ENCODE measurements around the gene OAF. TPM values are rescaled to one million over a fixed set of nuclear protein-coding genes. Genes with fewer than 3 reads are reported as not detected.

OAF gene
- total and polyA plus RNA-seq, 2 donors = 4.9 to 5.3 TPM

- H3K4me1 ChIP-seq (ENCODE audit: control insufficient read depth in 2 of 2, insufficient read depth in 2 of 2, low read length in 2 of 2) = peaks cover 0 to 9% of the 10 kb centered on the region in 2 donors
- 98% methylated on average over 1 of the region's 1 CpG for WGBS
- H3K27me3 ChIP-seq (ENCODE audit: control insufficient read depth in 2 of 2, insufficient read depth in 1 of 2, low read length in 1 of 2) = peaks cover 0 to 3% of the 10 kb centered on the region in 2 donors
- H3K36me3 ChIP-seq (ENCODE audit: control insufficient read depth in 2 of 2, insufficient read depth in 2 of 2, low read length in 1 of 2) = no peaks in the 10 kb centered on the region
- H3K9me3 ChIP-seq (ENCODE audit: control insufficient read depth in 2 of 2, insufficient read depth in 1 of 2, low read length in 1 of 2) = no peaks in the 10 kb centered on the region
- no peak overlapping the region for H3K27ac ChIP-seq (ENCODE audit: low read depth in 1 of 2, low read length in 1 of 2)
- DNase-seq (ENCODE audit: low read depth in 6 of 9, low spot score in 9 of 9) = no peak
- H3K4me3 ChIP-seq (ENCODE audit: low read length in 2 of 2) = no peak overlapping the region
Measured at GRCh38 chr11:120221115-120221752, 10.4 kb downstream of the OAF start.

GRCh38 chr11:120222916-120223315 lies 12.1 kb downstream of the OAF start:
- Histone ChIP-seq H3K4me3 (ENCODE audit: low read length in 2 of 2) (no peak overlapping the region), H3K27me3 (ENCODE audit: control insufficient read depth in 2 of 2, insufficient read depth in 1 of 2, low read length in 1 of 2) (peaks cover 0 to 3% of the 10 kb centered on the region in 2 donors), H3K27ac (ENCODE audit: low read depth in 1 of 2, low read length in 1 of 2) (no peak overlapping the region), H3K4me1 (ENCODE audit: control insufficient read depth in 2 of 2, insufficient read depth in 2 of 2, low read length in 2 of 2) (peaks cover 0 to 9% of the 10 kb centered on the region in 2 donors), H3K36me3 (ENCODE audit: control insufficient read depth in 2 of 2, insufficient read depth in 2 of 2, low read length in 1 of 2) (no peaks in the 10 kb centered on the region), H3K9me3 (ENCODE audit: control insufficient read depth in 2 of 2, insufficient read depth in 1 of 2, low read length in 1 of 2) (no peaks in the 10 kb centered on the region)
- WGBS = 86% methylated on average over 8 of the region's 8 CpGs
- no peak for DNase-seq (ENCODE audit: low read depth in 6 of 9, low spot score in 9 of 9)

- Histone ChIP-seq H3K4me1 (ENCODE audit: control insufficient read depth in 2 of 2, insufficient read depth in 2 of 2, low read length in 2 of 2) (peaks cover 0 to 6% of the 10 kb centered on the region in 2 donors), H3K36me3 (ENCODE audit: control insufficient read depth in 2 of 2, insufficient read depth in 2 of 2, low read length in 1 of 2) (no peaks in the 10 kb centered on the region), H3K9me3 (ENCODE audit: control insufficient read depth in 2 of 2, insufficient read depth in 1 of 2, low read length in 1 of 2) (no peaks in the 10 kb centered on the region), H3K27me3 (ENCODE audit: control insufficient read depth in 2 of 2, insufficient read depth in 1 of 2, low read length in 1 of 2) (peaks cover 0 to 3% of the 10 kb centered on the region in 2 donors), H3K27ac (ENCODE audit: low read depth in 1 of 2, low read length in 1 of 2) (no peak overlapping the region), H3K4me3 (ENCODE audit: low read length in 2 of 2) (no peak overlapping the region)
- WGBS = 26% methylated on average over 1 of the region's 1 CpG
- no peak for DNase-seq (ENCODE audit: low read depth in 6 of 9, low spot score in 9 of 9)
Measured at GRCh38 chr11:120223793-120224192, 13.0 kb downstream of the OAF start.

GRCh38 chr11:120224361-120224760 lies 13.5 kb downstream of the OAF start:
- Histone ChIP-seq H3K36me3 (ENCODE audit: control insufficient read depth in 2 of 2, insufficient read depth in 2 of 2, low read length in 1 of 2) (no peaks in the 10 kb centered on the region), H3K27me3 (ENCODE audit: control insufficient read depth in 2 of 2, insufficient read depth in 1 of 2, low read length in 1 of 2) (peaks cover 0 to 3% of the 10 kb centered on the region in 2 donors), H3K4me3 (ENCODE audit: low read length in 2 of 2) (no peak overlapping the region), H3K27ac (ENCODE audit: low read depth in 1 of 2, low read length in 1 of 2) (no peak overlapping the region), H3K9me3 (ENCODE audit: control insufficient read depth in 2 of 2, insufficient read depth in 1 of 2, low read length in 1 of 2) (no peaks in the 10 kb centered on the region), H3K4me1 (ENCODE audit: control insufficient read depth in 2 of 2, insufficient read depth in 2 of 2, low read length in 2 of 2) (peaks cover 0 to 6% of the 10 kb centered on the region in 2 donors)
- 58% methylated on average over 6 of the region's 6 CpGs for WGBS
- DNase-seq (ENCODE audit: low read depth in 6 of 9, low spot score in 9 of 9) = no peak

- DNase-seq (ENCODE audit: low read depth in 6 of 9, low spot score in 9 of 9) = peak in 1 of 9 donors; percentile 13
- Histone ChIP-seq H3K4me1 (ENCODE audit: control insufficient read depth in 2 of 2, insufficient read depth in 2 of 2, low read length in 2 of 2) (peaks cover 0 to 6% of the 10 kb centered on the region in 2 donors), H3K27me3 (ENCODE audit: control insufficient read depth in 2 of 2, insufficient read depth in 1 of 2, low read length in 1 of 2) (peaks cover 0 to 3% of the 10 kb centered on the region in 2 donors), H3K4me3 (ENCODE audit: low read length in 2 of 2) (no peak overlapping the region), H3K36me3 (ENCODE audit: control insufficient read depth in 2 of 2, insufficient read depth in 2 of 2, low read length in 1 of 2) (no peaks in the 10 kb centered on the region), H3K27ac (ENCODE audit: low read depth in 1 of 2, low read length in 1 of 2) (no peak overlapping the region), H3K9me3 (ENCODE audit: control insufficient read depth in 2 of 2, insufficient read depth in 1 of 2, low read length in 1 of 2) (no peaks in the 10 kb centered on the region)
- 51% methylated on average over 22 of the region's 22 CpGs for WGBS
Measured at GRCh38 chr11:120224972-120225909, 14.4 kb downstream of the OAF start.

- H3K36me3 ChIP-seq (ENCODE audit: control insufficient read depth in 2 of 2, insufficient read depth in 2 of 2, low read length in 1 of 2) = no peaks in the 10 kb centered on the region
- H3K27ac ChIP-seq (ENCODE audit: low read depth in 1 of 2, low read length in 1 of 2) = no peak overlapping the region
- no peak for DNase-seq (ENCODE audit: low read depth in 6 of 9, low spot score in 9 of 9)
- H3K9me3 ChIP-seq (ENCODE audit: control insufficient read depth in 2 of 2, insufficient read depth in 1 of 2, low read length in 1 of 2) = no peaks in the 10 kb centered on the region
- H3K4me3 ChIP-seq (ENCODE audit: low read length in 2 of 2) = no peak overlapping the region
- H3K4me1 ChIP-seq (ENCODE audit: control insufficient read depth in 2 of 2, insufficient read depth in 2 of 2, low read length in 2 of 2) = peaks cover 0 to 6% of the 10 kb centered on the region in 2 donors
- H3K27me3 ChIP-seq (ENCODE audit: control insufficient read depth in 2 of 2, insufficient read depth in 1 of 2, low read length in 1 of 2) = peaks cover 0 to 3% of the 10 kb centered on the region in 2 donors
- WGBS = 90% methylated on average over 5 of the region's 5 CpGs
Measured at GRCh38 chr11:120226242-120226641, 15.4 kb downstream of the OAF start.

- Histone ChIP-seq H3K36me3 (ENCODE audit: control insufficient read depth in 2 of 2, insufficient read depth in 2 of 2, low read length in 1 of 2) (no peaks in the 10 kb centered on the region), H3K27ac (ENCODE audit: low read depth in 1 of 2, low read length in 1 of 2) (no peak overlapping the region), H3K9me3 (ENCODE audit: control insufficient read depth in 2 of 2, insufficient read depth in 1 of 2, low read length in 1 of 2) (no peaks in the 10 kb centered on the region), H3K4me1 (ENCODE audit: control insufficient read depth in 2 of 2, insufficient read depth in 2 of 2, low read length in 2 of 2) (peaks cover 0 to 6% of the 10 kb centered on the region in 2 donors), H3K4me3 (ENCODE audit: low read length in 2 of 2) (no peak overlapping the region), H3K27me3 (ENCODE audit: control insufficient read depth in 2 of 2, insufficient read depth in 1 of 2, low read length in 1 of 2) (peaks cover 0 to 3% of the 10 kb centered on the region in 2 donors)
- no peak for DNase-seq (ENCODE audit: low read depth in 6 of 9, low spot score in 9 of 9)
- WGBS = 93% methylated on average over 13 of the region's 13 CpGs
Measured at GRCh38 chr11:120226714-120227113, 15.9 kb downstream of the OAF start.

- no peaks in the 10 kb centered on the region for H3K36me3 ChIP-seq (ENCODE audit: control insufficient read depth in 2 of 2, insufficient read depth in 2 of 2, low read length in 1 of 2)
- no peak overlapping the region for H3K27ac ChIP-seq (ENCODE audit: low read depth in 1 of 2, low read length in 1 of 2)
- peaks cover 0 to 6% of the 10 kb centered on the region in 2 donors for H3K4me1 ChIP-seq (ENCODE audit: control insufficient read depth in 2 of 2, insufficient read depth in 2 of 2, low read length in 2 of 2)
- H3K4me3 ChIP-seq (ENCODE audit: low read length in 2 of 2) = no peak overlapping the region
- DNase-seq (ENCODE audit: low read depth in 6 of 9, low spot score in 9 of 9) = no peak
- no peaks in the 10 kb centered on the region for H3K9me3 ChIP-seq (ENCODE audit: control insufficient read depth in 2 of 2, insufficient read depth in 1 of 2, low read length in 1 of 2)
- peaks cover 0 to 3% of the 10 kb centered on the region in 2 donors for H3K27me3 ChIP-seq (ENCODE audit: control insufficient read depth in 2 of 2, insufficient read depth in 1 of 2, low read length in 1 of 2)
- 95% methylated on average over 5 of the region's 5 CpGs for WGBS
Measured at GRCh38 chr11:120227228-120227852, 16.5 kb downstream of the OAF start.

All from thymus (tissue), 11 donors.